ENCODE data around the gene RASA3.

GRCh38 chr13:114102521-114103288 lies 29.7 kb downstream of the RASA3 start:
- TF ChIP-seq CTCF (conservative IDR thresholded peaks at IDR 0.05) (no peak), EZH2 (IDR thresholded peaks at IDR 0.05; ENCODE audit: low read depth) (no peak)
